NCI-H2196 treated with DMSO at 0.1 percent for 48 hours (cell line): ENCODE data around the gene NIFK.
"Not testable (repeated sequence)": the region's sequence is repeated elsewhere in the genome, so short reads cannot be mapped to it uniquely, and the experiment has no call there.

Experiments used
- DNase-seq: peaks from one replicate; lab custom pipeline; 2025; ENCODE audit not compliant: unreplicated experiment; lab: John Stamatoyannopoulos, UW

Gene NIFK

DNA sequence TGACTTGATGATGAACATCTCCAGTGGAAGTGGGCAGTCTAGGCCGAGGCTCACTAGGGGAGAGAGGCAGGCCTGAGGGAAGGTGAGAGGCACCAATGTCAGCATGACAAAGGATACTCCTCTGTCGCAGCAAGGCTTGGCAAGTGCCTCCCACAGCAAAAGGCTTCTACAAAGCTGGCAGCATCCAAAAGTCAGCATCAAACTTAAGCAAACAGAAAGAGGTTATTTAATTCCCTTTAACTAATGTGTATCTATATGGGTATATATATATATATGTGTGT is 41.6 kb downstream of the NIFK start:
- no peak for DNase-seq

DNA sequence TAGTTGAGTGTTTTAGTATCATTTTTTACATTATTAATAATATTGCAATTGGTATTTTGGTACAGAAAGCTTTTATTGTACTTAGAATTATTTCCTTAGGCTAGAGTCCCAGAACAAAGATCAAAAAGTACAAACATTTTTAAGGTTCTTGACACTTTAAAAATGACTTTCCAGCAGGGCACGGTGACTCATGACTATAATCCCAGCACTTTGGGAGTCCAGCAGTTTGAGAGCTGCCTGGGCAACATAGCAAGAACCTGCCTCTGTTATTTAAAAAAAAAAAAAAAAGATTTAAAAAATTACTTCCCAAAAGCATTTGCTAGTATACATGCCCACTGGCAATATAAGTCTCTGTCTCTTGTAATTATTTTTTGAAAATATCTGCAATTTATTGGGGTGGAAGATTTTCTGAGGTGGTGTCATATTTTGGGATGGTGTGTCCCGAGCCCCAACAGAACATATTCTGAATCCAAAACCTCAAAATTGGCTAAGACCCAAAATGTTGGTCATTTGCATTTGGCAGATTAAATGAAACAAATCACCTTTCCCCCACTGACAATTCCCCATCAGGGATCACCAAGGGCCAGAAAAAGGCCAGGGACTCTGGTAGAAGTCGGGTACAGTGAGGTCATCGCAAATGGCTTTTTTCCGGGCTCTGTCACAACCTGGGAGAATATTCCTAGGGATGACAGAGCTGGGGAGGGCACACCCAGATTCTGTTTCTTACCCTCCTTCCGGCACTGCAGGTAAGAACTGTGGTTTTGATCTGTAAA is 42.1 kb downstream of the NIFK start:
- no peak for DNase-seq

DNA sequence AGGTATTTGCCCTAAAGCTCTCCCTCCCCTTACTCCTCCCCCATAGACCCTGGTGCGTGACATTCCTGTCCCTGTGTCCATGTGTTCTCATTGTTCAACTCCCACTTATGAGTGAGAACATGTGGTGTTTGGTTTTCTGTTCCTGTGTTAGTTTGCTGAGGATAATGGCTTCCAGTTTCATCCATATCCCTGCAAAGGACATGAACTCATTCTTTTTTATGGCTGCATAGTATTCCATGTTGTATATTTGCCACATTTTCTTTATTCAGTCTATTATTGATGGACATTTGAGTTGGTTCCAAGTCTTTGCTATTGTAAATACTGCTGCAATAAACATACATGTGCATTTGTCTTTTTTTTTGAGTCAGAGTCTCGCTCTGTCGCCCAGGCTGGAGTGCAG is 46.1 kb downstream of the NIFK start:
- DNase-seq, result not testable (repeated sequence)

GRCh38 chr2:121690095-121690494 is 46.6 kb downstream of the NIFK start:
- no peak for DNase-seq

DNA sequence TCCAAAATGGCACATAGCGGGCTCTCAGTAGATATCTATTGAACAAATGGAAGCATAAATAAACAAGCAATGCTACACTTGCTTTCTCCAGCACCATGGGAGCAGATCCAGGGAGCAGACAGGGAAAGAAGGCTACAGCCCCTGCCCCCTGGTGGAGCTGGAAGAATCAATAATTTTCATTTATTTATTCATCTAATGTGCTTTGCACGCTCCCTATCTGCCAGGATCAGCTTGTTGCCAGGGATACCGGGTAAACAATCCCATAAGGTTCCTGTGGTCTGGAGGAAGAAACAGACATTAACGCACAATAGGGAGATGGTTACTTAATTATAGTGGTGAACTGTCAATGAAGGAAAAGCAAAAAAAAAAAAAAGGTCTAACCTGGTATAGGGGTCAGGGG is 47.3 kb downstream of the NIFK start:
- peak; percentile 10 for DNase-seq

GRCh38 chr2:121688820-121689219 is 47.9 kb downstream of the NIFK start:
- no peak for DNase-seq

- DNase-seq, result no peak
These were observed 49.8 kb downstream of the NIFK start for GRCh38 chr2:121686902-121687301.

DNA sequence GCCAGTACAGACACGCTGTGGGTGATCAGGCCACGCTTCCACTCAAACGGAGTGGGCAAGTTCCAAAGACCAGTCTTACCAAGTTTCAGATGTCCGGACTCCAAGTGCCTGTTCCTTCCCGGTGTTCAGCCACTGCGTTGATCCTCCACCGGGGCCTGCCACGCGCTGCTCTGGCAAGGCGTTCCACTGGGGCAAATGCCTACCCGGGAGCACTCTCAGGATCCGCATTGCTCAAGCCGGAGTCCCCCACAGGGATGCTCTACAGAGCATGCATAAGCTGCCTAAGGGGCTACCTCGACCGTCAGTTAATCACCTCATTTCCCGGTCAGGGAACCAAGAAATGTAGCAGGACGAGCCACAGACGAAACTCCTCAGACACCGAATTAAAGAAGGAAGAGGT is 50.5 kb downstream of the NIFK start:
- no peak for DNase-seq

DNA sequence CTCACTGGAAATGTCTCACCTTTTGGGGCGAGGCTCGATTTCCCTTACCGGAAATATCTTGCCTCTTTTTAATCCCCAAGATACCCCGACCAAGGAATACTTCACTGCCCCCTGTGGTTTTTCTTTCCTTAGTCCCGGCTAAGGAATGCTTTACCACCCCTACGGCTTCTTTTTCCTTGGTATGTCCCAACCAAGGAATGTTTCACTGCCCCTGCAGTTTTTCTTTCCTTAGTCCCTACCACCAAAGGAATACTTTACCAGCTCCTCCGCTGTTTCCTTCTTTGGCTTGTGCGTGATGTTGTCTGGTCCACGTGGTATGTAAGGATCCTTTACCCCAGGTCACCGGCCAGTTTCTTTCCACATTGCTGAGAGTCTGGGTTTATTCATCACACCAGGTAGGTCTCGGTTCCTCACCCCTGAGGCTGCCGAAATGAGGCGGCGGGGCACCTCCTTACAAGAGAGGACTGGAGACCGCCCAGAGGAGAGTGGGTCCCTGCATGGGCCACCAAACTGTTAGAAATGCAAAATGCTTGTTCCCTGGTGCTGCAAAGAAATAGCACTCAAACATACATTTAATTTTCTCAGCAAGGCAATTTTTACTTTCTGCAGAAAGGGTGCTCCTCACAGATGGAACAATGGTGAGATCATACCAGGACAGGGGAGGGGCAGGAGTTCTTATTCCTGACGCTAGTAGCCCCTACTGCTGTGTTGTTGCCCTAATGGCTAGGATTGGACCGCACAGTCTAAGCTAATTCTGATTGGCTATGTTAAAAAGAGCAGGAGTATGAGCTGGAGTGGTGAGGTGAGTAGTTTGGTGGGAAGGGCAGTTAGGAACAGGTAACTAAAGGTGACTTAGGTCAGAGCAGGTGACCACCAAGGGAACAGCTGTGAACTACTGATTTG is 54.0 kb downstream of the NIFK start:
- no peak for DNase-seq

DNA sequence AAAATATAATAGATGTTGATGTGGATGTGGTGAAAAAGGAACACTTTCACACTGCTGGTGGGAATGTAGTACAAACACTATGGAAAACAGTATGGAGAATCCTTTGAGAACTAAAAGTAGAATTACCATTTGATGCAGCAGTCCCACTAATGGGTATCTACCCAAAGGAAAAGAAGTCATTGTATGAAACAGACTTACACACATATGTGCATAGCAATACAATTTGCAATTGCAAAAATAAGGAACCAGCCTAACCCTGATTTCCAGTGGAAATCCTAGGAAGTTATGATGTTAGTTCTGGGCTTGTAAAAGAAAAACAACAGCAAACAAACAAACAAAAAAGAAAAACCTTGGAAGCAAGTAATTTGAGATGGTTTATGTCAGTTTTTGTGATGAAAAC is 58.8 kb downstream of the NIFK start:
- no peak for DNase-seq
